ENCODE data around the gene RNF138.
"Not testable (repeated sequence)": the region's sequence is repeated elsewhere in the genome, so short reads cannot be mapped to it uniquely, and the experiment has no call there.

Gene RNF138

DNA sequence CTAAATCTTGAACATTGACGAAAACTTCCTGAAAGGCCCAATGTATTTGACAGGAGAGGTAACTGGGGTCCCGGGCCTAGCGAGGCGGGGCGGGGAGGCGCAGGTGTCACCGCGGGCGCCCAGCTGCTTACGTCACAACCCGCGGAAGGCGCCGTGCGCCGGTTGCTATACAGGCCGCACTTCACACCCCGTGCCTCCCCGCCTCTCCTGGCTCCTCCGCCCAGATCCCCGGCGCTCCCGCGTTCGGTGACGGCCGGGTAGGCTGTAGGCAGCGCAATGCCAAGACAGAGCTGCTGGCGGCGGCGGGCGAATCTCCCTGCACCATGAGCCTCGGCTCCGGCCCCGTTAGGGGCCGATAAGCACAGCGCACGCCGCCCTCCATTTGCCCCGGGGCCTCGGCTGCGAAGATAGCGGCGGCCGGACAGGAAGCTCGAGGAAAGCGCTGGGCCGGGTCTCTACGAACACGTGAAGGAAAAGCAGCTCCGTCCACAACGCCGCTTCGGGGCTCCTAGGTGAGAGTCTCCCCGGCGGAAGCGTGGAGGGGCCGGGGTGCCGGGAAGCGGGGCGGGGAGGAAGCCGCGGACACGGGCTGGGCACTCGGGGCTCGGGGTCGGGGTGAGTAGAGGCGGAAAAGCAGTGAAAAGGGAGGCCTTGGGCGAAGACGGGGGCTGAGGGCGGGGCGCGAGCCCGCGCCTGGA, at the start of gene RNF138:
TSS of gene RNF138 (plus strand) at position 151 of the 698 bp plus-strand sequence. CDS start 903 bp downstream, outside the sequence.
- peak; percentile 42 for DNase-seq (ENCODE audit: low read depth, low spot score)

DNA sequence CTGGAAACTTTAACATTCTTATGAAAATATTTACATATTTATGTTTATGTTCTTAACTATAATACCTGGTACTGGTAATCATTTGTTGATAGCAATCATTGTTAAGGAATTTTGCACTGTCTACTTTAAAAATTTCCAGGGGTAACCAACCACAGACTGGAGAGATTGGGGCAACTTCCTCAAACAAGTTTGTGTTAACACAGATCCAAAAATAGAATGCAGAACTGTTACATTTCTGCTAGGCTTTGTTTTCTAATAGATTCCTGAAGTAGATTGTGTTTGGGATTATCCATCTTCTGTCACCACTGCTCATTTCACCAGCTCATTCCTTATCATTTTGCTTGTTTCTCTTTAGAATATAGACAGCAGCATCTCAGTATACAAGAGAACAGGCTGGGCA, 49.3 kb upstream of the RNF138 start:
- no peak for DNase-seq (ENCODE audit: low read depth, low spot score)

GRCh38 chr18:32048507-32049091, 43.1 kb upstream of the RNF138 start:
- peak; percentile 57 for DNase-seq (ENCODE audit: low read depth, low spot score)

DNA sequence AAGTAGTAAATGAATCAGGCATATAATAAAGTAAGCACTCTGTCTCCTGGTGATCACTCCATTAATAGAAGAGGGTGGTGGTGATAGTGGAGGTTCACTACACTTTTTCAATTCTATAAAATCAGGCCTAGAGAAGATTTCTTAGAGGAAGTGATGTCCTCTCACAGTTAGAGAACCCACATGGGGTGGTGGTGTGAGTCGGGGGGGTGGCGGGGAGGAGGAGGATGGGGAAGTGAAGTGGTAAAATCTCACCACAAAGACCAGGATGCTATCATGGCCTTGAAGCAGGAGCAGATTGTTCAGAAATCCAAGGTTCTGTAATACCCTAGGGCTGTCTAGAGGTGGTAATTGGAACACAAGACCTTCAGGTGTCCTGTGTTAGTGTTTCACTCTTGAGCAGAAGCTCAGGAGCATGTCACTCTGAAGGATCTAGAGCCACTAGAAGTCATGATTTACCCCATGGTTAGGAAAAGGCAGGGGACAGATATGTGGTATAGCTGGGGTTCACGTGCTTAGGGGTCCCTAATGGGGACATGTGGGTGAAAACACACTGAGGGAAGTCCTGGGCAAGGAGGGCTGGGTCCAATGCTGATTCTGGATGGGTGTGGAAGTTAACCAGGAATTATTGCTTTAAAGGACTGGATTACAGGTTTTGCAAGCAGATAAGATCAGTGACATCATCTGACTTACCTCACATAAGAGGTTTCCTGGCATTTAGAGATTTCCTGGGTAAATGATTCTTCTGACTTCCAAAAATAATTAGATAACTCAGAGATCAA, 42.1 kb upstream of the RNF138 start:
- no peak for DNase-seq (ENCODE audit: low read depth, low spot score)

- DNase-seq (ENCODE audit: low read depth, low spot score) = no peak
Measured at GRCh38 chr18:32056613-32057358, 34.9 kb upstream of the RNF138 start.

DNA sequence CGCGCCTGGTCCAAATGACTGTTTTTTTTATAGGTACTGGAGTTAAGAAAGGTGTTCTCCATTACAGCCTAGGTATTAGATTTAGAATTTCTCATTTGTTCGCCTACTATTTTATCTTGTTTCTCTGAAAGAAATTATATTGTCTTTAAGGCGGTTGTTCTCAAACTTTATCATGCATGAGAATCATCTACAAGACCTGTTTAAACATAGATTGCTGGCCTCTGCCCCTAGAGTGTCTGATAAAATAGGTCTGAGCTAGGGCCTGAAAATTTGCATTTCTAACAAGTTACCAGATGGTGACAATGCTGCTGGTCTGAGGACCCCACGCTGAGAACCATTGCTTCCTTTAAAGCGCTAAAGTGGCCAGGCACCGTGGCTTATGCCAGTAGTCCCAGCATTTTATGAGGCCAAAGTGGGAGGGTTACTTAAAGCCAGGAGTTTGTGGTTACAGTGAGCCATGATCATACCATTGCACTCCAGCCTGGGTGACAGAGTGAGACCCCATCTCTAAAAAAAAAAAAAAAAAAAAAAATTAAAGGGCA, 34.0 kb upstream of the RNF138 start:
- no peak for DNase-seq (ENCODE audit: low read depth, low spot score)

DNA sequence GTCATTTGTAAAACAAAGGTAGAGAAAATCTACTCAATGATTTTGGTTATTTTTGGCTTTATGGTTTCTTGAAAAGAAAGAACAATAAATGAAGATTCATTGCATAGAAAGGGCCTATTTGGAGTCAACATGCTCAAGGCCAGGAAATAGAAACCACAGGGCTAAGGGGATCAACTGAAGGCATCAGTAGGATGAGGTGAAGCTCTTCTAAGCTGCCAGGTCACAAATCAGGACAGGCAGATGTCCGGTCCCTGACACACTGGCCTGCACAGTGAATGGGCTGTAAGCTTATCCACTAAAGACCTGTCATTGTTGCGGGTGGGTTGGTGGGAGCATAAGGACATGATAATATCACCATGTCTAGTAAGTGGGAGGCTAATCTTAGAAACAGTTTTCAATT, 31.6 kb upstream of the RNF138 start:
- no peak for DNase-seq (ENCODE audit: low read depth, low spot score)

DNA sequence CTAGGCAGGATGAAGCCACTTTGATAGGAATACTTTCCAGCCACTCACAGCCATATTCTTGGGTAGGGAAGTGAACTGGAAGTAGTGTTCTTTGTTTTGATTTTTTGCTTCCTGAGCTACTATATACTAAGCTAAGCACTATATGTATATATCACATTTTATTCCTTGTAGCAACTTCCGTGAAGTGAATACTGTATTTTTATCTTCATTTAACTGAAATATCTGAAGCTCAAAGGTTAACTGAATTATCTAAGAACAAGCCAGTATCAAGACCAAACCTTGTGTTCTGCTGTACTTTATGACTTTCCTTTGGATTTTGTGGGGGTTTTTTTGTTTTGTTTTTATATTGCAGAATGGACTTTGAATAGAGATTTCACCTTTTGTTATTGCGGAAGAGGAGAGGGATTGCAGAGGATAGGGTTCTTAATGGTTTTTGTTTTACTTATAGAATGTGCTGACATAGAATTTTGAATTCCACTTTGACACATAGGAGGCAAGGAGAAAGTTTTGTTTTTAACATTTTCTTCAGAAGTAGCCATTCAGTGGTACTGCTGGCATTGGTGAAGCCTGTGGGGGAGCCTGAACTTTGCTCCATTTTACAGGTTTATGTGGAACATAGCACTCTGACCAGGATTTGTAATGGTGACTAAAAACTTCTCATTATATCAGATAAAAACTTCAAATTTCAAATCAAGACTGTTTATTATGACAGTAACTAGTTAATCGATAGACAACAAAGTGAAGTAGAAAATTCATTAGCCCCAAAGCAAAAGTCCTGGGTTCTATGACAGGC, 24.1 kb upstream of the RNF138 start:
- no peak for DNase-seq (ENCODE audit: low read depth, low spot score)

DNA sequence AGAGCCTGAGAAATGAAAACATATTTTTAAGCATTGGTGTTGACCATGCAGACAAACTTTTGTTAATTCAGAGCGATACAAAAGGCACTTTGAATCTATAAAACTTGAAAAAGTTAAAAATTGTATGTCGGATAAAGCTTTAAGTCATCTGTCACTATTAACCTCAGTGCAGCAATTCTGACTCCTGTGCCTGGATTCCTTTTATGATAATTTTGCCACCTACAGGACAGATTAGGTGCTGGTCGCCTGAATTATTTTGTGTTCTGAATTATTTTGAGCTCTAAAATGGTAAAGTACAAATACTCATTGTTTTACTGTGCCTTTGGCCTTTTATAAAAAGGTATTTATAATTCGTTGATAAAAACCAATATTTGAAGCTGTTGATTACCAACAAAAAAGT, 19.4 kb upstream of the RNF138 start:
- no peak for DNase-seq (ENCODE audit: low read depth, low spot score)

DNA sequence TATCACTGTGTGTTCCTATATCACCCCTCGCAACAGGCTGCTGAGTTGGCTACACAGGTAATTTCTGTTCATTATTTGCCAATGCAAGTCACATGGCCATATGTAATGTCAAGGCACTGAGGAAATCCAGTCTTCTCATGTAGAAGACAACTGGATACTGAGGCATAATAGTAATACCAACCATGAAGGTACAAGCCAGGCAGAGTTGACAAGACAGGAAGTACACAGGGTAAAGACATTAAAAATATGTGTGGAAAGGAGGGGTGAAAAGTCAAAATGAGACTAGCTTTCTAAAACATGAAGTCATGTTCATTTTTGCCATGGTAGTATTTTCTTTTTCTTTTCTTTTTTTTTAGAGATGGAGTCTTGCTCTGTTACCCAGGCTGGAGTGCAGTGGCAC, 17.5 kb upstream of the RNF138 start:
- no peak for DNase-seq (ENCODE audit: low read depth, low spot score)

DNA sequence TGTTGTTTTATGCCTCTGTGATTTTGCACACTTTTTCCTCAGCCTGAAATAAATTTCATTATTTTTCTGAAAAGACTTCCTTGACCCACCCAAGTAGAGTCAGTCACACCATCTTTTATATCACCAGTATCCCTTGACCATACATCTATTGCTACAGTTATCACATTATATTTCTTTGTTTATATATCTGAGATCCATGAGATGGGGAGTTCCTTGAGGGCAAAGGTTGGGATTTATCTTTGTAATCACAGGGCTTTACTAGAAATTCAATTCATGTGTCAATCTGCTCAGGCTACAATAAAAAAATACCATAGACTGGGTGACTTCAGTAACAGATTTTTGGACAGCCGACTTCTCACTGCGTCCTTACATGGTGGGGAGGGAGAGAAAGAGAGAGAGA, 12.8 kb upstream of the RNF138 start:
- DNase-seq (ENCODE audit: low read depth, low spot score) = no peak

GRCh38 chr18:32081881-32082280, 9.8 kb upstream of the RNF138 start:
- DNase-seq (ENCODE audit: low read depth, low spot score) = no peak

DNA sequence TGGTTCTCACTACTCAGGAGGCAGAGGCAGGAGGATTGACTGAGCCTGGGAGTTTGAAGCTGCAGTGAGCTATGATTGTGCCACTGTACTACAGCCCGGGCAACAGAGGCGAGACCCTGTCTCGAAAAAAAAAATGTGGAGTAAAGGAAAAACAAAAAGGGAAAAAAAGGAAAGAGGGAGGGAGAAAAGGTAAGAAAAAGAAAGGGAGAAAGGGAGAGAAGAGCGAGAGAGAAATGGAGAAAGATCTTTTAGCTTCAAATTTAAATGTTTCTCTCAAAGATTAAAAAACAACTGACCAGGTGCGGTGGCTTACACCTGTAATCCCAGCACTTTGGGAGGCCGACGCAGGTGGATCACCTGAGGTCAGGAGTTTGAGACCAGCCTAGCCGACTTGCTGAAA, 7.9 kb upstream of the RNF138 start:
- DNase-seq (ENCODE audit: low read depth, low spot score) = no peak

GRCh38 chr18:32086881-32087280, 4.8 kb upstream of the RNF138 start:
- no peak for DNase-seq (ENCODE audit: low read depth, low spot score)

- not testable (repeated sequence) for DNase-seq (ENCODE audit: low read depth, low spot score)
Measured at GRCh38 chr18:32090831-32091230, 843 bp upstream of the RNF138 start.

DNA sequence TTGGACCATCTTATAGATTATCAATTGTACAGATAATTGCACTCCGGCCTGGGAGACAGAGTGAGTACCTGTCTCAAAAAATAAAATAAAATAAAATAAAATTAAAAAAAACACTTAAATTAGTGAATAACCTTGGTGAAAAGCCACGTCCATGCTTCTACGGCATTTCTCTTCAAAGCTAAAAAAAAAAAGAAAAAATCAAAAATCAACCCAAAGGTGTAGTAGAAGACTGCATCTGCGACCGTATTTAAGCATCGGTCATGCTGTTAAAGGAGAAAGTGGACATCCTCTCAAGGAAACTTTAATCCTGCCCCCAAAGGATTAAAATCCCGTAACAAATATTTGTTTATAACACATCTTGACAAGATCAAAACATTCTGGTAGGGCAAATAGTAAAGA, 350 bp upstream of the RNF138 start:
- no peak for DNase-seq (ENCODE audit: low read depth, low spot score)

DNA sequence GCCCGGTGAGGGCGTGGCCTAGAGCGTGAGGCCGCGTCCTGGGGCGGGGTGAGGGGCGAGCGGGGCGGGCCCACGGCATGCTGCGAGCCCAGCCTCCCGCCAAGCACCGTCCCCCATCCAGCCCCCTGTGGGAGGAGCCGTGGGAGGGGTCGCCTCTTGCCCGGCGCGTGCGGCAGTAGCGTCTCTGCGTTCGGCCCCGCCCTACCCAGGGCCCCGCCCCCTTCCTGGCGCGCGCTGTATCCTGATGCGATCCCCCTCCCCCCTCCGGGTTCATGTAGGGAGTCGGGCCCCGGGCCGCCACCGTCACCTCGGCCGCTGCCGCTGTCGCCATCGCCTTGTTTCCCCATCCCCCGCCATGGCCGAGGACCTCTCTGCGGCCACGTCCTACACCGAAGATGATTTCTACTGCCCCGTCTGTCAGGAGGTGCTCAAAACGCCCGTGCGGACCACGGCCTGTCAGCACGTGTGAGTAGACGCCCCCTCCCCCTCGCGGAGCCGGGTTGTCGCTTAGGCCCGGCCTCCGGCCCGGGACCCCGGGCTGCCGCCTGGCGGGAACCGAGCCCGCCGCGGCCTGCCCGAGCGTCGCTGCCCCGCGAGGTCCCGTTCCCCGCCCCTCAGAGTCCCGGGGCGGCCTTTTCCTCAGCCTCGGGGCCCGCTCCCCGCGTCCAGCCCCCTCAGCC, 888 bp downstream of the RNF138 start:
- DNase-seq (ENCODE audit: low read depth, low spot score) = peak; percentile 89

- DNase-seq (ENCODE audit: low read depth, low spot score) = no peak
Measured at GRCh38 chr18:32093102-32093511, 1.4 kb downstream of the RNF138 start.

- peak; percentile 13 for DNase-seq (ENCODE audit: low read depth, low spot score)
Measured at GRCh38 chr18:32093523-32093922, 1.8 kb downstream of the RNF138 start.

- DNase-seq (ENCODE audit: low read depth, low spot score) = no peak
Measured at GRCh38 chr18:32095192-32095899, 3.7 kb downstream of the RNF138 start.
